ENCODE data around the gene DPP10.
"Not testable (repeated sequence)": the region's sequence is repeated elsewhere in the genome, so short reads cannot be mapped to it uniquely, and the experiment has no call there.

The DPP10 gene

GRCh38 chr2:114729026-114729425, 286.6 kb downstream of the DPP10 start:
- DNase-seq, result no peak

GRCh38 chr2:114735126-114735525, 292.7 kb downstream of the DPP10 start:
- DNase-seq, result no peak

GRCh38 chr2:114742245-114742644, 299.8 kb downstream of the DPP10 start:
- DNase-seq, result no peak

DNA sequence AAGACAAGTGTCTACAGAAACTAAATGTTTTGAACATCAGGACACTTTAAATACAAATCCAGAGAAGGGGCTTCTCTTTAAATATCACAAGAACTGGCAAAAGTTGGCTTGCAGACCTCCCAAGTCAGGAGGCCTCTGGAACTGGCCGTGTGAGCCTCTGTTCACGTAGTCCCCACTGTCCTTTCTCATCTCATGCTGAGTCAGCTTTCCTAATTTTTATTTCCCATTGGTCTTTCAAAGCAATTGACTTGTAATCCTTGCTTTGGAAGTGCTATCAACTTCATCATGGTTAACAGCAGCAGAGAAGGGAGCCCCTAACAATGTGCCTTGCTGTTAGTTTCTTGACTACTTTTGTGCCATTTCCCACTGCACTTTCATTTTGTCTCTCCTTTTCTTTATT, 303.3 kb downstream of the DPP10 start:
- DNase-seq, result no peak

DNA sequence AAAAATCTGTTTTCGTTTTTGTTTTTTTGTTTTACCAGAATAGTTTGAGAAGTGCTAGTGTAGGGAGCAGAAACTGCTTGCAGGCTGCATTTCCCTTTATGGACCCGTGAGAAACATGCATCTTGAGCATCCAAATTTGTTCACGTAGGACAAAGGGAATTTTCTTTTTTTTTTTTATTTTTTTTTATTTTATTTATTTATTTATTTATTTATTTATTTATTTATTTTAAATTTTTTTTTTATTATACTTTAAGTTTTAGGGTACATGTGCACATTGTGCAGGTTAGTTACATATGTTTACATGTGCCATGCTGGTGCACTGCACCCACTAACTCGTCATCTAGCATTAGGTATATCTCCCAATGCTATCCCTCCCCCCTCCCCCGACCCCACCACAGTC, 305.7 kb downstream of the DPP10 start:
- not testable (repeated sequence) for DNase-seq

GRCh38 chr2:114752425-114752824, 310.0 kb downstream of the DPP10 start:
- no peak for DNase-seq

DNA sequence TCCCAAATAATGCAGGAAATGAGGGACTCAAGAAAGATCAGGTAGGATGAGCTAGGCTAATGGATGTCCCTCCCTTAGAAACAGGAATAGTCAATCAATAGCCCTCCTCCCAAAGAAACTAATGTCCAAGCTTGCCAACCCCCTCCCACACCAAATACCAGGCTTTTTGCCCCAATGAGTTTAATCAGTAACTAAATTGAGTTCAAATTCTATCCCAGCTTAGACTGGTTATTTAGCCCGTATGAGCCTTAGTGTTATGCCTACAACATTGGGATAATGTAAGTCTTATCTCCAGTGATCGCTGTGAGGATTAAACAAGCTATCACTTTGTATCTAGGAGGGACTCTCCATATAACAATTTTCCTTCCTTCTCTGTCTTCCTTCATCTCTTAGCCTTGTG, 310.7 kb downstream of the DPP10 start:
- DNase-seq, result no peak

- no peak for DNase-seq
Measured at GRCh38 chr2:114754907-114755563, 312.6 kb downstream of the DPP10 start.

DNA sequence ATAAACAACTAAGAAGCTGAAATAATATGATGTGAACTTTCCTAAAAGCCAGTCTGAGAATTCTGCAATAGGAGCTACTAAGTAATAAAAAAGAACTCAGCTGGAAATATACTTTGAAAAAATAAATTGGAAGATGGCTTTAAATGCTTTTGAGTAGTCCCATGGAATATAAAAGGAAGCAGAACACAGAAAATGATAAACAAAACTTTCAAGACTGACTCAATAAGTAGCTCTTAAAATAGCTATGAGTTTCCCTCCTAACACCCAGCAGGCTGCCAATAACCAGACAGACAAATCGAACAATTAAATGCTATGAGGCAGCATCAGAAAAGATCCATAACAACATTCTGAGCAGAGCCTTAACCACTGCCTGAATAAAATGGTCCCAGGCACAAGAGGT, 319.9 kb downstream of the DPP10 start:
- DNase-seq, result no peak

DNA sequence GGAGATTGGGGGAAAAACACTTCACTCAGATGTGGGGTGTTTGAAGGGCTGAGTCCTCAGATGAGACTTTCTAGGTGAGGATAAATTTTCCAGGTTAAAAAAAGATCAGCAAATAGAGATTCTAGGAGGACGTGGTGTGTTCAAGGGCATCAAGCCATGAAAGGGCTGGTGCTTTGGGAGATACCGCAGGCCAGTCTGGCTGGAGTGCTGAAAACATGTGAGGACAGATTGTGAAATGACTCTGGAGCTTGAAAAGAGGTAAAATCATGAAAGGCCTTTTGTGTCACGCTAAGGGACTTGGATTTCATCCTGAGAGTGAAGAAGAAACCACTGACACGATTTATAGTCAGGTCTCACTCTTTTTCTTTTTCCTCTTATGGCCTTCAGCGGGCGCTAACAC, 320.5 kb downstream of the DPP10 start:
- DNase-seq, result no peak

DNA sequence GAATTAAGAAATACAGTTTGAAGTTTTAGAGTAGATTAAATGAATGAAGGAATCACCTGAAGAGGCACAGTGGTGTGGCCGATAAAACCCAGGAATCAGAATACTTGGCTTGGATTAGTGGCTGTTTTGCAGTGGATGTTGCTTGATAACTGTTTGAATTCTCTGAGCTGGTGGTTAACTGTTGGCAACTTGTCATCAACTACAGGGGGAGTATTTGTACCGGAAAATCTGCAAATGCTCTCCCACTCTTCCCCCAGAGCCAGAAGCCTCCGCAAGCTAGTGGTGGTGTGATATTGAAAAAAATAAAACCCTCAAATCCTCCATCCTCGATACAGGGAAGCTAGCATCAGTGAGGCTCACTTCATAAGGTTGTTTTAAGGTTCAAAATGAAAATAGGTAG, 326.7 kb downstream of the DPP10 start:
- DNase-seq, result no peak

DNA sequence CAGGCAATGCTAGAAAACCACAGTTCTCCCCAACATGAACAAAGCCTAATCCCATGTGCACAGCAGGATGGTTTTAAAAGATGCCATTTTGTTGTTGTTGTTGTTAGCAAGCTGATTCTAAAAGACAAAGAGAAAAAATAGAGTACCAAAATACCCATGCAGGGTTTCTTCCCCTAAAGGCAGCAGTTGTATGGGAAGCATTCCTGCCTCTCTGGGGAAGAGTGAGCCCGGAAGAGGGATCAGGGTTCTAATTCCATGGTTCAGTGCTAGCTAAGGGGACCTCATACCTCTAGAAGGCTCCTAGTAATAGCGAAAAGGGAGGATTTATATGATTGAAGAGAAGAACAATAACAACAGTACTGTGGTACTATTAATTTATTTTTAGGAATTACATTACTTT, 327.6 kb downstream of the DPP10 start:
- no peak for DNase-seq

DNA sequence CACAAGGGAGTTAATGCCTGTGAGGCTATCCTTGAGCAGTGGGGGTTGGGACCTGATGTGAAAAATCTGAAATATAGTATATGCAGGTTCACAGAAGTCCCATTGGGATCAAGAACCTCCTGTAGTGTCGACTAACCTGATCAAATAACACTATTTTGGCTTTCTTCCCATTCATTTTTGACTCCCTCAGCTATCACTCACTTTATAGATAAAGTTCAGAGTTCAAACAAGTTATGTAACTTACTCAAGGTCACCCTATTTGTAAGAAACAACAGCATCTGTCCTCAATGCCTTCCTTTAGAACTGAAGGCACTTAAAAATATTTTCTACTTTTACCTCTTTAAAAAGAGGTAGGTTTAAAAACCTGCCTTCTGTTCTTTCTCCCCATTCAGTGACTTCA, 341.6 kb downstream of the DPP10 start:
- DNase-seq, result no peak

DNA sequence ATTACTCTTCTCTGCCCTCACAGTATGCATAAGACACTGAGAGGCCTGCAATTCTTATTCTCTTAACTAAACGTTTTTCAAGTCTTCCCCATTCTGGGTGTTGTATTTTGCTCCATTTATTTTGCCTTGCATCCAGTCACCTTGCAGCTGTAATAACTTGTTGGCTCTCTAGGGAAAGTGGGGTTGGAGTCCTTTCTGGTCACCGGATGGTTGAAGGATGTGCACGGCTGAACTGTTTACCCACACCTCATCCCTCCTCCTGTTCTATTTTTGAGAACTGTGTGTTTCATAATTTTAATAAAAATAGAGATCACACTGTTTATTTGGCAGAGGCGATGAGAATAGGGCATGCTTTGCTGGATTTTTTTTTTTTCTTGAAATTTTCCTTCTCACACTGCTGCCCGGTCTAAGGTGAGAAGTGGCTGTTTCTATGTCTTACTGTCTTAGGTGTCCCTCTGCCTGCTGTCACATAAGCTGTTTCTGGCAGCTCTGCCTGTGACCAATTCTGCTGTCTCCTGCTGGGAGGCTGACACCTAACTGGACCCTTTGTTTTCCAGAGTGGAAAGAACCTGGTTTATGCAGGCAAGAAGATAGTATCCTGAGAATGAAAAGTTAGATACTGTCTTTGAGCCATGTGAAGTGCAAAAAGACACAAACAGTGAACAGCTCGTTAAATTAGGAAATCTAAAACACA, 342.6 kb downstream of the DPP10 start:
- no peak for DNase-seq

- DNase-seq, result no peak
Measured at GRCh38 chr2:114786901-114787300, 344.5 kb downstream of the DPP10 start.

DNA sequence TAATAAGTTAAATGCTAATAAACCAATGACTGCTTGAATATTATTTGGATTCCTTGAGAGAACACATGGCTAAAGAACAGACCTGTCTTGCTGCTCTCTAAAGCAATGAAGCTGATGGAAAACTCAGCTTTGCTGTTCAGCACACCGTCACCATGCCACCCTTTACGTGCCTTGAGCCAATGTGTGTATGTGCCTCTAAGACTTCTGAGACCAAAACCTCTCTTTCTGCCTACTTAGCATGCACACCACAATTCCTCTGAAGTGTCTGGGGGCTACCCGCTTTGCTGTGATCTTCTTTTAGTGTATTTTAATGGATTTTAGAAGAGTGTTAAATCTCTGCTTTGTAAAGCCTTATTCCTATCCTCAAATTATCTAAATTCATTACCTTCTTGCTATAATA, 345.0 kb downstream of the DPP10 start:
- DNase-seq, result no peak

DNA sequence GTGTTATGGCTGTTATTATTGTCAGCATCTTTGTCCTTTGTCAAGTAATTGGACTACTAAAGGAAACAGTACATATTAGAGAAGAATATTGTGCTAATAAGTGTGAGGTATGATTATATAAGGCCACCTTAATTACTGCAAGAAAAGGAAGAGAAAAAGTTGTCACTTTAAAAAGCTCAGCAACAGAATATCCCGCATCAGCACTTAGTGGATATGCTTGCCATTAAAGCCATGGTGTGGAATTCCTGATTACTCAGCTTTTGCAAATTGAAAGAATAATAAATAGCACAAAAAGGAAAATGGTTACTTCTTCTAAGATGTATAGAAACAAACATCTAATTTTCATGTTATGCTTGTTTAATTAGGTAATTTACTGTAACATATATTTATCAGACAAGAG, 347.5 kb downstream of the DPP10 start:
- no peak for DNase-seq

- no peak for DNase-seq
Measured at GRCh38 chr2:114797540-114797939, 355.1 kb downstream of the DPP10 start.

DNA sequence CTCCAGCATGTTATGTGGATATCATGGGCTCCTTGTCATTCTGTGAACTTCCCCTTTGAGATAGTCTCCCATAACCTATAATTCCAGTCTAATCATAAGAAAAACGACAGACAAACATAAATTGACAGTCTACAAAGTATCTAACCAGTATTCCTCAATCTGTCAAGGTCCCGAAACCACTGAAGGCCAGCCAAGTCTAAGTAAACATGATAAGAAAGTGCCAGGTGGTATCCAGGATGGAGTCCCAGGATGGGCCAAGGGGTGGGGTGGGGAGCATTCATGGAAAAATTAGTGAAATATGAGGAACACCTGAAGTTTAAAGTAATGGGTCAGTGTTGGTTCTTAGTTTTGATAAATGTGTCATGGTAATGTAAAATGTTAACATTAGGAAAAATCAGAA, 355.5 kb downstream of the DPP10 start:
- no peak for DNase-seq

- no peak for DNase-seq
Measured at GRCh38 chr2:114800371-114800770, 357.9 kb downstream of the DPP10 start.

- no peak for DNase-seq
Measured at GRCh38 chr2:114805195-114805594, 362.8 kb downstream of the DPP10 start.

GRCh38 chr2:114810092-114810491, 367.7 kb downstream of the DPP10 start:
- no peak for DNase-seq

- DNase-seq, result no peak
Measured at GRCh38 chr2:114812261-114812660, 369.8 kb downstream of the DPP10 start.

DNA sequence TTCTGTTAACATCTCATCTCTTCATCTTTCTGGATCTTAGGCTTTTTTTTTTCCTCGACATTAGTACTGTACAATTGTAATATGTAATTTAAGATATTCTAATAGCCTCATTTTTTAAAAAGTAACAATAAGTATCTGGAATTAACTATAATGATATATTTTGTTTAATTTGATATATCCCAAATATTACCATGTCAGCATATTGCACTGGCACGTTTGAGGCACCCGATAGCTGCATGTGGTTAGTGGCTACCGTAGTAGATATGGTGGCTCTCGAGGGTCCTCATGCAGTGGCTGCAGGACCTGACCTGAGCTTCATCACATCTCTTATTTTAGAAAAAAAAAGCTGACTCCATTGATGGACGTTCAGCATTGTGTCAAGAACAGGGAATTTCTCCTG, 371.9 kb downstream of the DPP10 start:
- no peak for DNase-seq

GRCh38 chr2:114821055-114821454, 378.6 kb downstream of the DPP10 start:
- DNase-seq, result no peak
